ENCODE measurements around the gene PTPN14. TPM values are rescaled to one million over a fixed set of nuclear protein-coding genes. Genes with fewer than 3 reads are reported as not detected.

The PTPN14 gene
- total and polyA plus RNA-seq, 2 of the 4 experiments (the other 2 are of a cell fraction), result 21.5 to 31.7 TPM

DNA sequence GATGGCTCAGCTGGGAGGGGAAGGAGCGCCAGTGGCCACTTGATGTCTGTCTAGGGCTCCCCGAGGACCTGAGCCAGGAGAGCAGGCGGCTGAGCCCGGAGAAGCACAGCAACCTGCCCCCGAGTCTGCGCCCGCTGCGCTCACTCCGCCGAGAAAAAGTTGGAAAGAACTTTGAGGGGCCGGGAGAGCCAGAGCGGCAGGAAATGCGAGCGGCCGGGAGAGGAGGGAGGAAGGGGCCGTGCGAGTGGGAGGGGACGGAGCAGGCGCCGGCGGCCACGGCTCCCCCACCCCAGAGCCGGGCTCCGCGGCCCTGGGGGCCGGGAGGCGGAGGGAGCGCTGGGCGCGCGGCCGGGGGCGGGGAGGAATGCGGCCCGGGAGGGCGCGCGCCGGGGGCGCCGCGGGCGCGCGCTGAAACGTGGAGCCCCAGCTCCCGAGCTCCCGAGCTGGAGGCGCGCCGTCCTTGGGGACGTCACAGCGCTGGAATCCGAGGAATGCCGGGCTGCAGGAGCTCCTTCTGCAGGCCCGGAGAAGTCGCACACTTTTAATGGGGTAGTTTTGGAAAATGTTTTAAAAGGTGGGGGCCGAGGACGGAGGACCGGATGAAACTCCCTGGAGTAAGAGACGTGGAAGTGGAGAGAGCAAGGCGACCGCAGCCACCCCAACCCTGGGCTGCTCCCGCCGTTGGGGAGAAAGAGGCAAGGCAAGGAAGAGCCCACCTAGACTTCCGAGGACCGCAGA, at the start of gene PTPN14 (continued):
- TF ChIP-seq USF2 (IDR thresholded peaks at IDR 0.05; ENCODE audit: low read depth, low read length) (no peak), SMC3 (IDR thresholded peaks at IDR 0.05; ENCODE audit: low read depth, low read length) (peak; percentile 11; the same call in 1 of the 2 replicates), BHLHE40 (IDR thresholded peaks at IDR 0.05; ENCODE audit: low read depth, low read length) (peak; percentile 57), RCOR1 (IDR thresholded peaks at IDR 0.05; ENCODE audit: insufficient replicate concordance, low read length) (peak; percentile 17), RFX5 (IDR thresholded peaks at IDR 0.05; ENCODE audit: low read depth, low read length) (no peak)

DNA sequence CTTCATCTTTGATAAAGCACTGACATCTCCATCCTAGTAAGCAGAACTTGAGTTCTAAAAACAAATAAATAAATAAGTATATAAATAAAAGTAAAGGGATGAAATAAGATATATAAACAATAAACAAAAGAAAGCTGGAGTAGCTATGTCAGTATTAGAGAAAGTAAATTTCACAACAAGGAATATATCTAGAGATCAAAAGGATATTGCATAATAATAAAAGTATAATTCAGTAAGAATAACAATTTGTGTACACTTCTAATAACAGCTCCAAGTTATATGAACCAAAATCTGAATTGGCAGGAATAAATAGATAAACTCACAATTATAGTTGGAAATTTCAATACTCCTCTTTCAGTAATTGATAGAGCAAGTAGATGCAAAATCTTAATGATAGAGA, 41.8 kb upstream of the PTPN14 start:
- ATAC-seq (ENCODE audit: low read depth) (no peak), DNase-seq (no peak)
- ChIA-PET POLR2A (ENCODE audit: unreplicated experiment) (no interaction called here), CTCF (interaction anchor here (0.7 to 1.7 kb wide), 5 partner anchors 9 to 265 kb away, joined by 3 to 7 read pairs (median 3); no protein-coding TSS in a partner anchor)
- H3K9me1 ChIP-seq (ENCODE audit: insufficient read depth, low read length), result no peaks in the 10 kb centered on the region
- intact Hi-C loops (cut with micrococcal nuclease) (no loop called here), in situ Hi-C loops (cut with MboI; ENCODE audit: low sequenced_read_pairs) (no loop called here), dilution Hi-C loops (cut with HindIII; ENCODE audit: low sequenced_read_pairs, unreplicated experiment) (no loop called here)
- H3K4ac ChIP-seq (ENCODE audit: low read depth, low read length), result no peak overlapping the region
- no peak overlapping the region for H3K18ac ChIP-seq (ENCODE audit: low read depth, low read length)
- no peak overlapping the region for H2AK5ac ChIP-seq (ENCODE audit: low read depth, low read length)
- no peak overlapping the region for H3K4me3 ChIP-seq (ENCODE audit: insufficient read depth, low read depth, low read length)
- H2BK20ac ChIP-seq (ENCODE audit: low read depth, low read length), result no peak overlapping the region
- H4K91ac ChIP-seq (ENCODE audit: insufficient read depth, low read depth, low read length), result no peak overlapping the region
- no peak overlapping the region for H4K8ac ChIP-seq (ENCODE audit: low read depth in 2 of 2, low read length in 2 of 2)
- no peak overlapping the region for H3K27ac ChIP-seq (ENCODE audit: insufficient read depth, low read length)
- no peak overlapping the region for H3K56ac ChIP-seq (ENCODE audit: extremely low read depth, insufficient read depth, low read length)
- no peaks in the 10 kb centered on the region for H3K36me3 ChIP-seq (ENCODE audit: control insufficient read depth, insufficient read depth, low read length)
- no peak overlapping the region for H2AK9ac ChIP-seq (replicated peaks; ENCODE audit: low read depth, low read length, poor library complexity)
- H3K9ac ChIP-seq (ENCODE audit: low read depth, low read length), result no peak overlapping the region
- H3K4me2 ChIP-seq (ENCODE audit: low read depth, low read length), result no peak overlapping the region
- H4K20me1 ChIP-seq (ENCODE audit: insufficient read depth, low read length), result no peaks in the 10 kb centered on the region
- H3K23ac ChIP-seq (ENCODE audit: low read depth, low read length), result no peak overlapping the region
- H4K5ac ChIP-seq (ENCODE audit: low read depth, low read length), result no peak overlapping the region
- H3K27me3 ChIP-seq (ENCODE audit: control insufficient read depth, insufficient read depth, low read length), result no peaks in the 10 kb centered on the region; the same call in 1 of the 2 replicates
- no peaks in the 10 kb centered on the region for H3K79me1 ChIP-seq (ENCODE audit: low read depth in 1 of 2, low read length in 2 of 2)
- no peak overlapping the region for H2BK120ac ChIP-seq (ENCODE audit: low read depth, low read length)
- no peaks in the 10 kb centered on the region for H3K4me1 ChIP-seq (ENCODE audit: control insufficient read depth, insufficient read depth, low read length)
- no TSS peak for BruUV-seq (replicated peaks)
- H3K9me3 ChIP-seq (ENCODE audit: control insufficient read depth, insufficient read depth, low read length), result no peaks in the 10 kb centered on the region
- H2BK15ac ChIP-seq (ENCODE audit: low read depth, low read length), result no peak overlapping the region
- H2BK5ac ChIP-seq (ENCODE audit: low read depth, low read length, poor library complexity, severe bottlenecking), result no peak overlapping the region
- no peak for TF ChIP-seq NFE2L2 (IDR thresholded peaks at IDR 0.05; ENCODE audit: low read depth, low read length)
- no peak for TF ChIP-seq SMC3 (IDR thresholded peaks at IDR 0.05; ENCODE audit: low read depth, low read length)
- no peak for TF ChIP-seq CEBPB (IDR thresholded peaks at IDR 0.05; ENCODE audit: low read depth, low read length)
- TF ChIP-seq RCOR1 (IDR thresholded peaks at IDR 0.05; ENCODE audit: insufficient replicate concordance, low read length), result no peak
- no peak for TF ChIP-seq FOS (IDR thresholded peaks at IDR 0.05; ENCODE audit: low read depth, low read length)
- TF ChIP-seq MAFK (IDR thresholded peaks at IDR 0.05; ENCODE audit: low read depth, low read length), result no peak
- no peak for TF ChIP-seq MXI1 (IDR thresholded peaks at IDR 0.05; ENCODE audit: borderline replicate concordance, low read depth, low read length)
- H3K14ac ChIP-seq (replicated peaks; ENCODE audit: low read depth, low read length), result no peak overlapping the region
- H2AFZ ChIP-seq (replicated peaks; ENCODE audit: low read length, poor library complexity), result no peak overlapping the region

Measured in IMR-90 (cell line).